ENCODE measurements around the gene MDN1.

The MDN1 gene

DNA sequence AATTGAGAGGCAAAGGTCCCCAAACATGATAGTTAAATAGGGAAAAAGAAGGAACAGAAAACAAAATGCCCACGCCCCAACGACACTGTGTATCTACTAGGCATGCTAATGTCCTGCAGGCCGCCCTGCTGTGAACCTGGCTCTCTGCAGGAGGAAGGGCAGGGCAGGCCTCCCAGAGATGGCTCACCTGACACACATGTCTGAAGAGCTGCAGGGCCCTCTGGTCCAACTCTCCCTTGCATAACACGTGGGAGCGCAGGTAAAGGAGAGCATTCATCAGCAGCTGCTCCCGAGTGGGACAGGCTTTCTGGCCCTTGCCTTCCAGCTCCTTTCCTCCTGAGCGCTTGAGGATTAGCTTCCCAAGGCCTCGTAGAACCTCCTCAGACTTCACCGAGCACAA, 127.3 kb downstream of the MDN1 start:
- no peak for DNase-seq

DNA sequence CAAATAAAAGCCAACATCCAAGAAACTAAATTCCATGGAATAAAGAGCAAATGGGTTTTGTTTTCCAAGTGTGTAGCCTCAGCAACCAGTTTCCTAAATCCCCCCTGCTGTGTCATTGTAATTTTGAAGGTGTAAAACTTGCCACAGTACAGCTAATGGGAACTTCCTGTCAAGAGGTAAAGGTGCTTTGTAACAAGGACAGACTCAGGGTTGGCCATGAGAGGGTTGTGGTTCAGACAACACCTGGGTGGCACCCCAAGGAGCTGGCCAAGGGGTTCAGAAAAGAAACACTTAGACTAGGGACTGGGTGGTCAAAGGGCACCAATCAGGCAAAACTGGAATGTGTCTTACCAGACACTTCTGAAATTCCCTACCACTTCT, 128.7 kb downstream of the MDN1 start:
- no peak for DNase-seq

DNA sequence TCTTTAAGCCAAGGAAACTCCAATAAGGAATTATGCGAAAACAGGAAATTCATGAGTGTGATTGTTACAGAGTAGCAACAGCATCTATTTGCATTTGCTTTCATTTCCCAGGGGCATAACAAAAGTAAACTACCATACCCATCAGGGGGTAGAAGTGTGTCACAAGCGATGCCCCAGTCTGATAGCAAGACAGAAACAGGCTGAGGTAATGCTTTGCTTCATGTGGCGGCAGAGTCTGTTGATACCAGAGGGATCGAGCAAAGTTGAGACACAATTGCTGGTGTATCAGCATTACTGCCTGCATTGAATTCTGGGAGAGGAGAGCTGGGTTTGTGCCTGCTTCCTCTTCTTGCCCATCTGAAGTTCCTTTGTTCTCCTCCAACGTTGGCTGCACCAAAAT, 129.9 kb downstream of the MDN1 start:
- DNase-seq = no peak

DNA sequence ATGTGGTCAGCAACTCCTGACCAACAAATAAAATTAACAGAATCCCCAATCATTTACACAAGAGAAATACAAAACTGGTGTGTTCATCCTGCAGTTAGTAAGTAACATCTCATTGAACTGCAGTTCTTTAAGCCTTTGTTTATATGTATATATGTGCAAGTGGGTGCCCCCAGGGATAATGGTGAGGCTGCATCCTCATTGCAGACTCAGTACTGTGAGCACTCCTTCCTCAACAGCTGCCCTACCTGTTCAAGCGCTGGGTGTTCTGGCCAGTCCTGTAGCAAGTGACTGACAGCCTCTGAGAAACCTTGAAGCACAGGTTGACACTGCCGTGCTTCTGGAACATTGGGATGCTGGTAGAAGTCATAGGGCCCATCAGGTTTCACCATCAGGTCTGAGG, 131.3 kb downstream of the MDN1 start:
- no peak for DNase-seq

DNA sequence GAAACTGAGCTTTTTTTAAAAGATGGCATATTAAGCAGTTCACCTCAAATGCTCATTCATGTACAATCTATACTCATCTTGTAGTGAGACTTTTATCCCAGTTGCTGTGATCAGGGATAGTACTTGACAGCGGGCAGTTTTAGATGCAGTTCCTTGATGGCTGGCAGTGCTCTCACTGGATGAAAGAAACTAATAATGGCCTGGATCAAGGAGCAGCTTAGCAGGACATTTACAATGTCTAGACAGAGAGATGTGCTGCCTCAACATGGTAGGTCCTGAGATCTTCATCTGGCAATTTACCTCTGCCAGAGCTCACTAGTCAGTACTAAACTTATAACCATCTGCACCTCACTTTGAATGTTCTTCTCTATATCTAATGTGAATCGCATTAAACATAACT, 134.3 kb downstream of the MDN1 start:
- DNase-seq = no peak

DNA sequence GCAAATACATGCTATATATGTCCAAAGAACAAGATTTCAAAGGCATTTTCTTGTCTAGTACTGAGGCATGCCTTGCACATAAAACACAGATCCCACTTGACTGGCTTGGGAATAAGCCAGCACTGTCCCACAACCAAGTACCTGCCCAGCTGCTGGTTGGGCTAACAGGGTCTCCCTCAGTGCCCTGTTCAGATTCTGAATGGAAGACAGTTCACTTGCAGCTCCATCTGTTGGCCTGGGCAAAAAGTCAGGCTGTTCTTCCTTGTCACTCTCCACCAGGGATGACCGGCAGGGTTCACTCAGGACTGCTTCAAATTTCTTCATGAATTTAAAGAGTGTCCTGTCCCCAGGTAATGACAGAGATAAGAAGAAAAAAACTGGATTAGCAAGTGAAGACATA, 136.6 kb downstream of the MDN1 start:
- DNase-seq = no peak

DNA sequence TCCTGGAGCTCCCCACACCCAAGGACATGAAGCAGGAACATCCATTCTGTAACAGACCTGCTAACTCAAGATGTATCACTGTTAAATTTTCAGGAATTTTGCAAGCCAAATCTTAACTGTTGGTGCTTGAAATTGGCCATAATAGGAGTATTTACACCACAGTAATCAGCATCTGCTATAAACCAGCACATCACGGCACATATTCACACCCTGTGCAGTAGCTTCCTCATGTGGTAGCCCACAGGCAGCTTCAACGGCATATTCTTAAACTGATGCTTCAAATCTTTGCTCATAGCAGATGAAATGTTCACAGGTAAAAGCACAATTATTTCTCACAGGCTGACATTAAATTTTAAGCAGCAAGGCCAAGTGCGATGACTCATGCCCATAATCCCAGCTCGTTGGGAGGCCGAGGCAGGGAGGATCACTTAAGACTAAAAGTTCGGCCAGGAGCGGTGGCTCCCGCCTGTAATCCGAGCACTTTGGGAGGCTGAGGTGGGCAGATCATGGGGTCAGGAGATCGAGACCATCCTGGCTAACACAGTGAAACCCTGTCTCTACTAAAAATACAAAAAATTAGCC, 137.5 kb downstream of the MDN1 start:
- no peak for DNase-seq

DNA sequence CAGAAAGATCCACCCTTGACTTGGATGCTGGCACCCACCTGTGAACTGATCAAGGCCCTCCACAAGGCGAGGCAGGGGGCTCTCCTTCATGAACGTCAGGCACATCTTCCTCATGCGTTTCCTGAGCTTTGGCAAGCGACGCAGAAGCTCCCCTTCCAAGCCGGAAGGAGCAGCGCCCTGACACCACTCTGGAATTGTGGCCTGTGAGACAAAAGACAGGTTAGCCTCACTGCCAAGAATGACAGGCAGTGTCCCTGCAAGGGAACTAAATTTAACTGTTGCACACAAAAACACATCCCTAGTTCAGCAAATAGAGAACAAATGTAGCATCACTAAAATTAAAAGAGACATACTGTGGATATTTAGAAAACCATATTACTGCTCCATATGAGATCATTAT, 139.0 kb downstream of the MDN1 start:
- DNase-seq = no peak

DNA sequence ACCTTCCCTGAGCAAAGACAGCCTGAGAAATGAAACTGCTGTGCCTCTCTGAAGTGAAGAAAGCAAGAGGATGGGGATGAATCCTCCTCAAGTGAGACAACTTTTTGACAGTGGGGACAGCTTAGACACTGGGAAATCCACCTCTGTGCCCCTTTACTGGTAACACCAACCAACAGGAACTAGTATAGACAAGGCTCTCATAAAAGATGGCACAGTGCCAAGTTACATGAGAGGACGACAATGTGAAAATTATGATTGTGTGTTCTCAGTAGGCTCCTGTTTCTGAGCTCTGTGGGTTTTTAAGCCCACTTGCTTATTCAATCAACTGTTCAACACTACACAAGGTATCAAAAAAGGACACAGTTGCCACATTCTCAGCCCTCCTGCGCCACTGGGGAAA, 139.4 kb downstream of the MDN1 start:
- no peak for DNase-seq

DNA sequence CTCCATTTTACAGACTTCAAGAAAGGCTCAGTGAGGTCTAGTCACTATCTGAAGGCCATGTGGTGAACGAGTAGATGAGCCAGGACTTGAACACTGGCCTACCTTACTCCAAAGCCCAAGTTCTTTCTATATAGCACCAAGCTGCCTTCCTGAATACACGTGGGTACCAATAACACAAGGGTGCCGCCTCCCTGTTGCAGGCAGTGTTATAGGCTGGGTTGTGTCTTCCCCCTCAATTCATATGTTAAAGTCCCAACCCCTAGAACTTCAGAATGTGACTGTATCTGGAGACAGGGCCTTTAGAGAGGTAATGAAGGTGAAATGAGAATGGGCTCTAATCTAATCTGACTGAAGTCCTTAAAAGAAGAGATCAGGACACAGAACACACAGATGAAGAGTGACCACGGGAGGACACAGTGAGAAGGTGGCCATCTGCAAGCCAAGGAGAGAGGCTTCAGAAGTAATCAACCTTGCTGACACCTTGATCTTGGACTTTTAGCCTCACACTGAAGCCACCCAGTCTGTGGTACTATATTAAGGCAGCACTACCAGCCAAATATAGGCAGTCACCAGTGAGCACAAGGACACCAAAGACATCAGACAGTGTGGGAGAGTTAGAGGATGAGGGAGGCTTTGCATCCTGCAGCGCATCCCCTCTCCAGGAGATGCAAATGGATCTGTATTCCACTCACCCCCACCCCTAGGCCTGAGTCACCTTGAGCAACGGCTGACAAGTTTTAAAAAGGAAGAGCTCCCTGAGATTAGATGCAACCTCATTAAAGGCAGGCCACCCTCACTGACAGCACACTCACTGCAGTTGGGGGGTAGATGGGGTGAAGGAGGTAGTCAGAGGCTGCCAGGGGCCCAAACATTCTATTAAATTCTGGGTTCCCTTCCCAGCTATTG, 140.1 kb downstream of the MDN1 start:
- DNase-seq = no peak

DNA sequence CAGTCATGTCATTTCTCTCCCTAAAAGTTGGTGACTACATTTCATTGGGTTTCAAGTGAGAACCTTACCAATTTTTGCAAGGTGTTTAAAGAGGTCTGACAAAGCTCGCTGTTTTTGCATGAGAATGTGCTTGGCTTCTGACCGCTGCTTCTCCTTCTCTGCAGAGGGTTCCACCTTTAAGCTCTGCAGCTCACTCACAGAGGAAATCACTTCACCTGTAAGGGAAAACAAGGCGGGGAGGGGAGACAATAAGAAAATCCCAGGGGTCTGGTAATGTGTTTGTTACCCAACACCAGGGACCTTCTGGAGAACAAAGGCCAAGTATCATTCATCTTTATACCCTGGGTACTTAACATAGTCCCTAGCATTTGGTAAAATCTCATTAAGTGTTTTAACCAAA, 141.1 kb downstream of the MDN1 start:
- no peak for DNase-seq

DNA sequence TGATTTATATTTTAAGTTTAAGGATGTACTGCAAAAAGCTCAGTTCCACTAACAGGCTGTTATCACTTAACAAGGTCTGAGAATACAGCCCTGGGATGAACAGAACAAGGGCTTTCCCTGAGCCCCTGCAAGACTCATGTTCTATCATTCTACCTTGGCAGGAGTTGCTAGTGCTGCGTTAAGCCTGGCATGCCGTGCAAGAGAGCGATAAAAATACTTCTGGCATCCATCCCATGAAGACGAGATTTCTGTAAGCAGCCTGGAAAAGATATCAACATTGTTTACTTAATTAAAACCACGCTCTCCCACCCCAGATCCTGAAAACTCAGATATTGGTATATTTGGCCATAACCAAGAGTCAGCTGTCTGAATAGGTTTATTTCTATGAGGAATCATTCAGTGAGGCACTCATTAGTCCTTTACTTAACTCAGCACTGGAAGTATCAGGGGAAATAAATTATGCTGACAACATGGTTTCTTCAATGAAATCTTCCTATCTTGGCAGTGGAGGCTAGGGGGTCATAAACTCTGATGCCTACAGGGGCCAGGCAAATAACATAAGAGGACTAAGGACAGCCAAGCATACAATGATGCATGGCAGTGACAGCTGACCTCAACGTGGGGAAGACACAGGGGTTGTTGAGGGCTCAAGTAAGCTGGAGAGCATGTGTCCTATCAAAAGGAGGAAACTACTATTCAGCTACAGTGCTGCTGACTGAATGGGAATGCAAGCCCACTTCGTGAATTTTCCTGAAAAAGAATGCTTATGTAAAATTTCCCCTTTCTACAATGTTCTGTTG, 143.4 kb downstream of the MDN1 start:
- DNase-seq = no peak

DNA sequence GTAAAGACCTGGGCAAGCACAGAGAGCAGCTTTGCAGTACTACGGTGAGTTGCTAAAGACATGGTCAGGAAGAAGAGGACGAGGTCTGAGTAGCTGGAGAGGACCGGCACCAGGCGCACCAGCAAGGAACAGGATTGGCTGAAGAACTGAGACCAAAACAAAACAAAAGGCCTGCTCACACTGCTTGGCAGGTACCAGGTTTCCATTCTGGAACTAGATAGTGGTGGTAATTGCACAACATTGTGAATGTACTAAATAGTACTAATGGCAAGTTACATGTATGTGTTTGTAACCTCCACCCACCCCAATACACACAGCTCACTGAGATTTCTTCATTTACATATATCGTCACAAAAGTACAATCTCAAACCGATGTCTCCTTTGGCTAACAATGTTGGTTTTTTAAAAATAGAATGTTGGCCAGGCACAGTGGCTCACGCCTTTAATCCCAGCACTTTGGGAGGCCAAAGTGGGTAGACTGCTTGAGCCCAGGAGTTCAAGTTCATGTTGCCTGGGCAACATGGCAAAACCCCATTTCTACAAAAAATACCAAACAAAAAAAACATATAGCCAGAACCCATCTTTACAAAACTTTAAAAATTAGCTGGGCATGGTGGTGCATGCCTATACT, 148.5 kb downstream of the MDN1 start:
- DNase-seq = no peak

DNA sequence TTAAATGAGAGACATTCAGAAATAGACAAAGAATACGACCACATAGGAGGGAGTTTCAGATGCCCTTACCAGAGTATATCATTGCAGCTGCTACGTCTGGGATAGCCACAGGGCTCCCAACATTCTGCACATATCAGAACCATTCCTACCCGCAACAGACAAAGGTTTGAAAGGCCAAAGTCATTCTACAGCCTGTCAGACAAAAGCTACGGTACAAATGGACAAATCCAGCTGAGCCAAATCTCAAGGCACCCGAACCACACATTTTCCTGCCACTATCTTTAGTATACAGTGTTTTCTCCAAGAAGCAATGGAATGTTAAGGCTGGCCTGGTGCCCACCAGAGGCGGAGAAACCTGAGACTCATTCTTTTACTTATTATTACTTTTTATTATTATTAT, 150.6 kb downstream of the MDN1 start:
- no peak for DNase-seq

DNA sequence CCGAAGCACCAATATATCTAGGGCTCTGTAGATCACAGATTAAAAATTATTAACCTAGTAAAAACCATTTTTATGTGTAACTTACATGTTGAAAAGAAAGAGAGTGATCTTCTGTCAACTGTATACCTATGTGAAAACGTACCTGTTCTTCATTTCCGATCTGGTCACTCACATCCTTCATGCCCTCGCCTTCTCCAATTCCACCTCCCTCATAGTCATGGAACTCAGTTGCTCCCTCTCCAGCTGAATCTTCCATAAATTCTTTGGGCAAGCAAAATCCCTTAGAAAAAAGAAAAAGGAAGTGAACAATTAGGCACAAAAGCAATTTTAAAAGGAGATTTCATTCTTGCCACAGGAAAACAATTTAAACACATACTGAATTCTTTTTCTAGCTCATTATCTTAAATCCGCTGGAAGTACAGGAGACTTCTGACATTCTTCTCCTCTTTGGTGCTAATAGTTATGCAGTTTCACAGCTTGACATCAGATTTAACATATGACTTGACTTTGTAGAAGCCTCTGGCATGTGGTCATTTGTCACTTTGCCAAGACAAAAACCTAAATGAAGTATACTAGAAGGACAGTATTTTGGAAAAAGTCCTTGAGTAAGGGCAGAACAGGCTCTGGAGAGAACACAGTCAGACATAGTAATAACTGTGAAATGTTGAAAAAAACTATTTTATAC, 151.6 kb downstream of the MDN1 start:
- no peak for DNase-seq

DNA sequence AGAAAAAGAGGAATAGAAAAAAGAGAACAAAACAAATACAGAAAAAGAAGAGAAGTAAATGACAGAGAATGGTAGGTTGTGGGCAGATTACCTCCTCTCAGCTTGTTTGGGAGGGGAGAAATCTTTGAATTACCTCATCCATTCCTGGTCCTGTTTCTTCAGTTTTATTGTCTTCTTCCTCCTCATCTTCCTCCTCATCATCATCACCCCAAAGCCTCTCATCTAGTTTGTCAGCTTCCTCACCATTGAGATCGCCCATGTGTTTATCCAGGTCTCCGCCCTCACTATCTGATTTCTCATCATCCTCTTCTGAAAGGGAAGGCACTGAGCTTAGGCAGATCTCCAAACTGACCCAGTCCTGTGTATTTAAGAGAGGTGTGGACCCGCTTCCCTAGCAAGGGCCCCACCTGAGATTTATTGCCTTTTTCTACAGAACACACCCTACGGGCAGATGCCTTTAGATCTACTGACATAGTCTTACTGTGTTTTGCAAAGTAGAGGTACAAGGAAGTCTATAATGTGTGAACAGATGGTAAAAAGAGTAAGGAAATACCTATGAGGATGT, 156.9 kb downstream of the MDN1 start:
- DNase-seq = no peak

DNA sequence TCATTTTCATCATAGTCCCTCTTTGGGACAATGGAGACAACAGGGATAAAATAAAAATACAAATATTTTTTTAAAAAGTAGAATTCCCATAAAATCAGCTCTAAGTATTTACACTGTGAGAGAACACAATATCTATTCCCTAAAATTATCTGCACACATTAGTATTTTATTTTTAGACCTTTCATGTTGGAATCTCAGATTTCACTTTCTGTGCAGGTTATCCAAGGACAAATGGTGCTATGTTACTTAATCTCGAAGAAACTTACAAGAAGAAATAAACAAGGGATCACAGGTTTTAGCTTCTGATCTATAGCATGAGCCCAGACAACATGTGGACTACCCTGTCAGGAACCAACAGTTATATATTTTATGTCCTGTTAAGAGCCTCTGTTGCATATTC, 158.0 kb downstream of the MDN1 start:
- DNase-seq = no peak

DNA sequence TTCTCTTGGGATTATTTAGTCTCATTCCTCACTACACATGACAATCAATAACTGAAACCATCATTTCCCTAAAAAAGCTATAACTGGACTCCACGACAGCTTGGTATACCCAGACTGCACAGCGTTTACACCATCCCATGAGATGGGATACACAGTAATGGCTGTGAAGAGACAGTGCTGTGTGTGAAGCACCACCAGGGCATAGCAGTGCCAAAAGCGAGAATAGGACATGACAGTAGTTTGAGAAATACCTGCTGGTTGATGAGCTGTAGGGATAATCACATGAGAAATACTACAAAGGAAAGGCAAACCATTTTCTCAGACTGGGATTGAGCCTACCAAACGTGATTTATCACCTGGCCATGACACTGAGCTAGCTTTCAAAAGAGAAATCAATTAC, 158.6 kb downstream of the MDN1 start:
- DNase-seq = no peak

DNA sequence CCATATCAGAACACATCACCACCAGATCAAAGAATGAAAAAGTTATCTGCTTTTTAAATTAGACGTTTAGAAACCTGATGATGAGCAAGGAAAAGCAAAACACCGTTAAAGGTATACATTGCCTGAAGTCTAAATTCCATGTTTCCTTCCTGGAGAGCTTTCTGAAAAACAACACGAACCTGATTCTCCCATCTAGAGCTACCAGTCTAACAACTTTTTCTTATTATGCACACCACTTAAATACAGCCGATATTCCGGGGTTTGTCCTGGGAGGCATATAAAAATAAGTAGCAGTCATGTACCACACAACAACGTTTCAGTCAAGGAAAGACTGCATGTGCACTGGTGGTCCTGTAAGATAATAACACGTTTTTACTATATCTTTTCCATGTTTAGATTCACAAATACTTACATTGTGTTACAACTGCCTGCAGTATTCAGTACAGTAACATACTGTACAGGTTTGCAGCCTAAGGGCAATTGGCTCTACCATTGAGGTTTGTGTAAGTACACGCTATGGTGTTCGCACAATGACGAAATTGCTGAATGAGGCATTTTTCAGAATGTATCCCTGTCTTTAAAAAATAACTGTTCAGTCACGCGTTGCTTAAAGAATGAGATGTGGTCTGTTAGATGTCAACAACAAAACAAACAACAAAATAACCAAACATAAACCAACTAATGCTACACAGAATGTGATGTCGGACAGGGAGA, 162.0 kb downstream of the MDN1 start:
- no peak for DNase-seq

DNA sequence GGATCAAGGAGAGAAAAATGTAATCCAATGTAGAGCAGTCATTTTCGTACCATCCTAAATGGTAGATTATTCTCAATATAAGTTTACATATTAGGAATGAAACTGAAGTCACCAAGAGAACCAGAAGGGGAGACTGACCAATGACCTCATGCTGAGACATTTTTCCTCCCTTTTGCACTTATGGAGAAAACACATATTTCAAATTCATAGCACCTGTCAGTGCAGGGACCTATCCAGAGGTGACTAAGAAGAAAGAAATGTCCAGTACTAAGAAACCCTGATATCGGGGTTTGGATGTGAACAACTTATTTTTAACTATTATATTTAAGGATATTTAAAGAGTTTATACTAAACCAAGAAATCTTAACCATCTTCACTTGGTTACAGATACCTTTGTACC, 164.5 kb downstream of the MDN1 start:
- DNase-seq = no peak

DNA sequence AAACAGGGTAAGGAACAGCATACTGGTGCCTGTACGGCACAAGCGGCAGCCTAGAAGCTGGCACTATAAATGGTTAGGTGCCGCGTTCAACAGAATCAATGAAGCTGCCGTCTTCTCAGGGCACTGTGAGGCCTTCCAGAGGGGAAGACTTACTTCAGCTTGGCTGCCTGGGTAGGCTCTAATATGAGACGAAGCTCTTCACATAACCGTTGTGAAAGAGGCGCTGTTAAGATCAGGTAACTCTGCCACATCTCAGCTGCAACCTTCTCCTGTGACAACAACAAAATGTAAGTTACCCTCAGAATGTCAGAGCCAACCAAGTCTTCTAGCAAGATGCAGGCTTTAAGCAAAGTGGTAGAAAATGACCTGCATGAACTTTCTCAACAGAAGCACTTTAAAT, 169.0 kb downstream of the MDN1 start:
- no peak for DNase-seq

DNA sequence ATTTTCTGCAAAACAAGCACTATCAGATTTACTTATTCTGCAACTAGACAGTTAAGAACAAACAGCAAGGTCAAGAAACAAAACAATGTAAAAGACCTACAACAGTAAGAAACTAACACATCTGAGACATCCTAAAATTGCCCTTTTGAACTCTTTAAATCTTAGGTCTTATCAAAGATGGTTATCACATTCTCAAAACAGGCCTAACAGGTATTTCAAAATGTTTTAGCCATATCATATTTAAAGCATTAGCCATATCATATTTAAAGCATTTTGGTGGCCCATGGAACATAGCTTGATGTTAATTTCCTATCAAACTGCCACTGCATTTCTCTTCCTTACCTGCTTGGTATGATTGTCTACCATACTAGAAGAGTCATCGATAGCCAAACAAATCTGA, 169.9 kb downstream of the MDN1 start:
- no peak for DNase-seq
